ENCODE measurements around the gene INTS1.

The INTS1 gene

DNA sequence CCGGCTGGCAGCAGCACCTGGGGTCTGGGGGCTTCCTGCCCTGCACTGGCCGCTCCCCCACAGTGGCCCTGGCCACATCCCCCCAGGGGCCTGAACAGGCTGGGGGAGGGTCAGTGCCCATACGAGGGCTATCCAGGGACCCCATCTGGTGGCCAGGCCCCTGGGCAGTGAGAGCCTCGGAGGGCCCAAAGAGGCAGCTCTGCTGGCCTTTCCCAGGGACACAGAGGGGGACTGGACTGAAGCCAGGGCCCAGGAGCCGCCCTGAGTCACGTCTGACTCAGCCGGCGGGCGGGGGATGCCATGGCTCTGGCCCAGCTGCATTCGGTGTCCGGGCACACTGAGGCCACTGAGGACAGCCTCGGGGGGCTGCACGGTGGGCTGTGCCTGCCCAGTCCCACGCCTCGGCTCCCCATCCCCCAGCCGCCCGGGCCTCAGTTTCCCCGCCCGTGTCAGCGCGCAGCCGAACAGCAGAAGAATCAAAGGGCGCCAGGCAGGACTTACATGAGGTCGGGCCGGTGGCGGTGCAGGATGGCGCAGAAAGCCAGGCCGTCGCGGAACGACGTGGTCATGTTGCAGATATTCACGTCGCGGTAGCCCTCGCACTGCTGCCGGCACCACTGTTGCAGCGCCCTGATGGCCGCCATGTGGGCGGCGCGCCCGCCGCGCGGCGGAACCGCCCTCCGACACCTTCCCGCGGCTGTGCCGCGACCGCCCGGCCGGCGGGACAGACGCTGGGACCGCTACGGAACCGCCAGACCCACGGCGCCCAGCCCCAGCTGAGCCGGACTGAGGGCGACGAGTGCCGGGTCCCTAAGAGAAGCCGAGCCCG lies 45.3 kb downstream of the INTS1 start, which contains the start of gene MICALL2:
TSS of gene MICALL2 (minus strand) at position 788 of the 829 bp plus-strand sequence. CDS start at position 644, 144 bp downstream.
- Histone ChIP-seq H3K4me1 (peaks cover 32% of the 10 kb centered on the region), H3K4me2 (ENCODE audit: low read length) (peak within 1 kb of the TSS; percentile 96), H3K36me3 (ENCODE audit: control insufficient read depth, insufficient read depth, low read length) (no peaks in the 10 kb centered on the region), H2AFZ (peak within 1 kb of the TSS; percentile 91), H3K9me3 (ENCODE audit: control insufficient read depth, low read length) (no peaks in the 10 kb centered on the region), H3K27me3 (ENCODE audit: control insufficient read depth, insufficient read depth, low read length) (no peaks in the 10 kb centered on the region), H3K27ac (peak within 1 kb of the TSS; percentile 63), H3K79me2 (peaks cover 8% of the 10 kb centered on the region), H3K4me3 (ENCODE audit: low read depth, low read length) (peak within 1 kb of the TSS; percentile 78), H3K9ac (peak within 1 kb of the TSS; percentile 7)
- TF ChIP-seq, protein P1, sequence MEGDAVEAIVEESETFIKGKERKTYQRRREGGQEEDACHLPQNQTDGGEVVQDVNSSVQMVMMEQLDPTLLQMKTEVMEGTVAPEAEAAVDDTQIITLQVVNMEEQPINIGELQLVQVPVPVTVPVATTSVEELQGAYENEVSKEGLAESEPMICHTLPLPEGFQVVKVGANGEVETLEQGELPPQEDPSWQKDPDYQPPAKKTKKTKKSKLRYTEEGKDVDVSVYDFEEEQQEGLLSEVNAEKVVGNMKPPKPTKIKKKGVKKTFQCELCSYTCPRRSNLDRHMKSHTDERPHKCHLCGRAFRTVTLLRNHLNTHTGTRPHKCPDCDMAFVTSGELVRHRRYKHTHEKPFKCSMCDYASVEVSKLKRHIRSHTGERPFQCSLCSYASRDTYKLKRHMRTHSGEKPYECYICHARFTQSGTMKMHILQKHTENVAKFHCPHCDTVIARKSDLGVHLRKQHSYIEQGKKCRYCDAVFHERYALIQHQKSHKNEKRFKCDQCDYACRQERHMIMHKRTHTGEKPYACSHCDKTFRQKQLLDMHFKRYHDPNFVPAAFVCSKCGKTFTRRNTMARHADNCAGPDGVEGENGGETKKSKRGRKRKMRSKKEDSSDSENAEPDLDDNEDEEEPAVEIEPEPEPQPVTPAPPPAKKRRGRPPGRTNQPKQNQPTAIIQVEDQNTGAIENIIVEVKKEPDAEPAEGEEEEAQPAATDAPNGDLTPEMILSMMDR (IDR thresholded peaks at IDR 0.05) = no peak

DNA sequence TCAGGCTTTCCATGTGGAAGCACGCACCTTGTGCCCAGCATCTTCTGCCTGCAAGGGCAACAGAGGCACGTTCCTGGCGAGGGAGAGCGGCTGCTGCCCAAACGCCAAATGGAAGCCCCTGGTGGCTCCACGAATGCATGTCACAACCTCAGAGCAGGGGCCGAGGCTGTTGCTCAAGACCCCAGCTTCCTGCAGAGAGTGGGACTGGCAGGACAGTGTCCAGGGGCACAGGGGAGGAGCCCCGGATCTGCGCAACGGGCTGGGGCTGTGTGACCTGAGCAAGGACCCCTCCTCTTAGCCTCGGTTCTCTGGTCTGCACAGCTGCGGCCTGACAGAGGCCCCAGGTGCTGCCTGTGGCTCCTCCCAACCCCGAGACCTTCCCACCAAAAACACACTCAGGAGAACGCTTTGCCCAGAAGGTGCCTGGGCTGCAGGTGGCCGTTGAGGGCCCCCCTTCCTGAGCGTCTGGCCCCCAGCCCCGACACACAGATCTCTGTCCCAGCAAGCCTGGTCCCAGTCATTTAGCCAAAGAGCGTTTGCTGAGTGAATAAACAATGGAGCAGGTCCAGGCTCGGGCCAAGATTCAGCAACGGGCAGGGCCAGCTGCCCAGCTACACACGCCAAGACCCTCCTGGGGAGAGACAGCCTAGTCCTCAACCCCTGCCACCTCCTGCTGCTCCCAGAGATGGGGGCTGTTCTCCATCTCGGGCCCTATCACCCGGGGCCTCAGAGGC lies 46.1 kb downstream of the INTS1 start:
- H3K79me2 ChIP-seq = peaks cover 8% of the 10 kb centered on the region
- H3K27me3 ChIP-seq (ENCODE audit: control insufficient read depth, insufficient read depth, low read length) = no peaks in the 10 kb centered on the region
- no peaks in the 10 kb centered on the region for H3K36me3 ChIP-seq (ENCODE audit: control insufficient read depth, insufficient read depth, low read length)
- H3K4me2 ChIP-seq (ENCODE audit: low read length) = peak overlapping the region; percentile 96
- no peak overlapping the region for H3K9ac ChIP-seq
- H2AFZ ChIP-seq = no peak overlapping the region
- no peaks in the 10 kb centered on the region for H3K9me3 ChIP-seq (ENCODE audit: control insufficient read depth, low read length)
- TF ChIP-seq, protein P1 (IDR thresholded peaks at IDR 0.05) = no peak
- H3K27ac ChIP-seq = no peak overlapping the region
- peak overlapping the region; percentile 78 for H3K4me3 ChIP-seq (ENCODE audit: low read depth, low read length)
- H3K4me1 ChIP-seq = peaks cover 32% of the 10 kb centered on the region

DNA sequence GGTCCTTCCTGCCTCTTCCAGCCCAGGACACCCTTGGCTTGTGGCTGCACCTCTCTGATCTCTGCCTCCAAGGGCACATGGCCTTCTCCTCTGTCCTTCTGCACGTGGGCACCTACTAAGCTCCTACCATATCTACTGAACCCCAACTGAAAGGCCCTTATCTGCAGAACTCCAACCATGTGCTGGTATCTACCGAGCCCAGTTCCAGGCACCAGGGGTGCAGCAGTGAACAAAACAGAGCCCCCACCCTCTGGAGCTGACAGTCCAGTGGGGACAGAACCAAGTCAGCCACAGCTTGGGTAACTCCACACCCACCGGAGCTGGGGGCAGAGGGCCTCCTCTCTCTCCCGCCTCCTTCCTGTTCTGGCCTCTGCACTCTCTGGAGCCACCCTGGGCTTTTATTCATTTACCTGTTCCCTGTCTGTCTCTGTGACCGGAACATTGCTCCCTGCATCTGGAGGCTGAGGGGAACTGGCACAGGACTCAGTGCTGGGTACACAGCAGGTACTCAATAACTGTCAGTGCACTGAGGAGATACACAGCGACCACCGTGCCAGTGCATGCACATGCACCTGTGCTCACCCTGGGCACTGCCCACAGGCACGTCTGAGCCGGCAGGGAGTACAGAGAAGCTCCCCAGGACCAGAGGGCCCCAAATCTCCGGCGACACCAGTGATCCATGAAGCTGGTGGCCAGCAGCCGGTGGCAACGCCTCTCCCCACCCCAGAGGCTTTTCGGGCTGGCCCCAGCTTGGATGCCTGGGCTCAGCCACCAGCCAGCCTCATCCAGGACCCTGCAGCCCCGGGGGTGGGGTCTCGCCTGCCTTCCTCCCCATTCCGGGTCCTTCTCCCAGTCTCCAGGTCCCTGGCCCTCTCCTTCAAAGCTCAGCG lies 46.9 kb downstream of the INTS1 start:
- H3K9me3 ChIP-seq (ENCODE audit: control insufficient read depth, low read length) = no peaks in the 10 kb centered on the region
- H3K79me2 ChIP-seq = peaks cover 8% of the 10 kb centered on the region
- peak overlapping the region; percentile 16 for H3K4me3 ChIP-seq (ENCODE audit: low read depth, low read length)
- TF ChIP-seq, protein P1 (IDR thresholded peaks at IDR 0.05) = no peak
- H3K27ac ChIP-seq = no peak overlapping the region
- H3K36me3 ChIP-seq (ENCODE audit: control insufficient read depth, insufficient read depth, low read length) = no peaks in the 10 kb centered on the region
- H3K27me3 ChIP-seq (ENCODE audit: control insufficient read depth, insufficient read depth, low read length) = no peaks in the 10 kb centered on the region
- peaks cover 32% of the 10 kb centered on the region for H3K4me1 ChIP-seq
- H3K9ac ChIP-seq = no peak overlapping the region
- H3K4me2 ChIP-seq (ENCODE audit: low read length) = peak overlapping the region; percentile 96
- H2AFZ ChIP-seq = no peak overlapping the region

DNA sequence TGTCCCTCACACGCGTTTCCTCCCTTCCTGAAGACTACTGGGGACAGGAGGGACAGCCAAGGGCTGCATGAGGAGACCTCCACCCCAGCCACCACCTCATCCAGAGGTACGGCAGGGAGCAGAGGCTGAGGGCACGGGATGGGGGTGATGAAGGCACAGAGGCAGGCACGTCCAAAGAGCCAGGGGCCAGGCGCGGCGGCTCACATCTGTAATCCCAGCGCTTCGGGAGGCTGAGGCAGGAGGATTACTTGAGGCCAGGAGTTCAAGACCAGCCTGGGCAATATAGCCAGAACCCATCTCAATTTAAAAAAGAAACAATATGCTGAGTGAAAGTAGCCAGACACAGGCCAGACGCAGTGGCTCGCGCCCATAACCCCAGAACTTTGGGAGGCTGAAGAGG lies 48.2 kb downstream of the INTS1 start:
- no peaks in the 10 kb centered on the region for H3K27me3 ChIP-seq (ENCODE audit: control insufficient read depth, insufficient read depth, low read length)
- no peaks in the 10 kb centered on the region for H3K36me3 ChIP-seq (ENCODE audit: control insufficient read depth, insufficient read depth, low read length)
- peaks cover 8% of the 10 kb centered on the region for H3K79me2 ChIP-seq
- no peaks in the 10 kb centered on the region for H3K9me3 ChIP-seq (ENCODE audit: control insufficient read depth, low read length)
- TF ChIP-seq, protein P1 (IDR thresholded peaks at IDR 0.05) = no peak
- H2AFZ ChIP-seq = no peak overlapping the region
- H3K27ac ChIP-seq = peak overlapping the region; percentile 66
- H3K4me3 ChIP-seq (ENCODE audit: low read depth, low read length) = peak overlapping the region; percentile 49
- peak overlapping the region; percentile 73 for H3K4me2 ChIP-seq (ENCODE audit: low read length)
- H3K9ac ChIP-seq = no peak overlapping the region
- H3K4me1 ChIP-seq = peaks cover 30% of the 10 kb centered on the region

Measured in parathyroid adenoma (tissue), 2 donors.